HG02973 (cell line): ENCODE results near the gene FRMD8.
A peak's percentile ranks its signal among the peaks of the same experiment; 100 is the strongest.

Source experiments
- ATAC-seq: cut with Tn5 transposase; IDR thresholded peaks from one replicate; pipeline ENCODE4 v1.9.1; 2021; ENCODE audit warnings: moderate library complexity; ENCODE audit not compliant: unreplicated experiment

FRMD8 gene, protein sequence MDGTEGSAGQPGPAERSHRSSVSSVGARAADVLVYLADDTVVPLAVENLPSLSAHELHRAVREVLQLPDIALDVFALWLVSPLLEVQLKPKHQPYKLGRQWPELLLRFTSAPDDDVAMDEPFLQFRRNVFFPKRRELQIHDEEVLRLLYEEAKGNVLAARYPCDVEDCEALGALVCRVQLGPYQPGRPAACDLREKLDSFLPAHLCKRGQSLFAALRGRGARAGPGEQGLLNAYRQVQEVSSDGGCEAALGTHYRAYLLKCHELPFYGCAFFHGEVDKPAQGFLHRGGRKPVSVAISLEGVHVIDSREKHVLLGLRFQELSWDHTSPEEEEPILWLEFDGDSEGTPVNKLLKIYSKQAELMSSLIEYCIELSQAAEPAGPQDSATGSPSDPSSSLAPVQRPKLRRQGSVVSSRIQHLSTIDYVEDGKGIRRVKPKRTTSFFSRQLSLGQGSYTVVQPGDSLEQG

DNA sequence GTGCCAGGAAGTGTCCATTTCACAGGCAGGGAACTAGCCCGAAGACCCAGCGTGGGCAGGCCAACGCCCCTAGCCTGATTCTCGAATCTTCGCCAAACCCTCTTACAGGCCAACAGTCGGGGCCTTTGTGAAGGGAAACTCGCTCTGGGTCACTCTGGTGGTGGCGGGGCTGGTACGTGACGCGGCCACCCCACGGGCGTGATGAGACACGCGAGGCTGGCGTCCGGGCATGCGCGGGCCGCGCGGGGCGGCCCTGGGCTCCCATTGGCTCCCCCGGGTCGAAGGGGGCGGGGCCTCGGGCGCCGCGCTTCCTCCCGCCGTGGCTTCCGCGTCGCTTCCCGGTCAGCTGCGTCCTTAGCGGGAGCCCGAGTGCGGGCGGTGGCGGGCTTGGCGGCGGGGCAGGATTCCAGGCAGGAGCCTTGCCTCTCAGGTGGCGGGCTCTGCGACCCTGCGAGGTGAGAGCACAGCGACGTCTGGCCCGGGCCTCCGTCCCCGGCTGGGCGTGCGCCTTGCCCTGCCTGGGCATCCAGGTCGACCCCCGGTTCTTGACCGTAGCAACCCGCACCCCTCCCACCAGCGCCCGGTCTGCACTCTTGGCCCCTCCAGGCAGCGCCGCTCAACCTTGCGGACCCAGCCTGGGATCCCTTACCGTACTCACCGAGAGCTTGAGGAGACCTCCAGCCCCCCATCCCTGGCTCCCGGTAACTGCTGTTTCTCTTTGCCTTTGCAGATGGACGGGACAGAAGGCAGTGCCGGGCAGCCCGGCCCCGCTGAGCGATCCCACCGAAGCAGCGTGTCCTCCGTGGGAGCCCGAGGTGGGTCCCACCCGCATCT lies at the start of gene FRMD8:
Gene FRMD8, plus strand, starts transcription at position 331 of the 834 bp plus-strand sequence. Its CDS starts 400 bp downstream, at position 731.
- ATAC-seq, result no peak

DNA sequence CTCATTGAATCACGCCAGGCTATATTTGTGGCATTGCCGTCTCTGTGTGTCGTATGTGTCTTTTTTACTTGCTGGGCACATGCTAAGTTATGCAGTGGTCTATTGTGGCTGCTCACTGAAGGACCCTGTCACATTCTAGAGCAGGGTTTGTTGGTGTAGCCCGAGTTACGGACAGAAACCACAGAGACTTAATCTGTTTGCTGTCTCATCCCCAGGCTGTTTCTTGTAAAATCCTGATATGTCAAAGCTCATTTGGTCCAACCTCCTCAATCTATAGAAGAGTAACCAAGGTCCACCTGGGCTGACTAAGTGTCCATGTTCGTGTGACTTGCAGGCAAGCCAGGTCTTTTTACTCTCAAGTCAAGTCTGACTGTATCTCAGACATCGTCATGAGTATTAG lies 47.8 kb upstream of the FRMD8 start:
- ATAC-seq, result no peak

DNA sequence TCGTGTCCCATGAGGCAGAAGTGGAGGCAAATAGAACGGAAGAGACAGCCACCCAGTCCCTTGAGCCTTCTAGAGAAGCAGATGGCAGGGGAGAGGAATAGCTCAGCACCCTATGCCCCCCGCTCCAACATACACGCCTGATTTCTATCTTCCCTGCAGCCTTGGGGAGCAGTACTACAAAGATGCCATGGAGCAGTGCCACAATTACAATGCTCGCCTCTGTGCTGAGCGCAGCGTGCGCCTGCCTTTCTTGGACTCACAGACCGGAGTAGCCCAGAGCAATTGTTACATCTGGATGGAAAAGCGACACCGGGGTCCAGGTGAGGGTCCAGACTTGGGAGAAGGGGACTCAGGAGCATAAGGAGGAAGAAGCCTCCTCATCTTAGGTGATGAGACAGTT lies 46.2 kb upstream of the FRMD8 start:
- no peak for ATAC-seq

DNA sequence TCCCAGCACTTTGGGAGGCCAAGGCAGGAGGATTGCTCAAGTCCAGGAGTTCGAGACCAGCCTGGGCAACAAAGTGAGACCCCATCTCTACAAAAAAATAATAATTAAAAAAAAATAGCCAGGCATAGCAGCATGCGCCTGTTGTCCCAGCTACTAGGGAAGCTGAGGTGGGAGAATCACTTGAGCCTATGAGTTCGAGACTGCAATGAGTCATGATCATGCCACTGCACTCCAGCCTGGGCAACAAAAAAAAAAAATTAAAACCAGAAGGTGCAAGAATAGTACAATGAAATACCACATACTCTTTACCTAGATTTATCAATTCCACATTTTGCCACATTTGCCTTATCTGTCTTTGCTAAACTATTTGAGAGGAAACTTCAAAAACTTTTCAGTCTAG lies 44.6 kb upstream of the FRMD8 start:
- no peak for ATAC-seq

DNA sequence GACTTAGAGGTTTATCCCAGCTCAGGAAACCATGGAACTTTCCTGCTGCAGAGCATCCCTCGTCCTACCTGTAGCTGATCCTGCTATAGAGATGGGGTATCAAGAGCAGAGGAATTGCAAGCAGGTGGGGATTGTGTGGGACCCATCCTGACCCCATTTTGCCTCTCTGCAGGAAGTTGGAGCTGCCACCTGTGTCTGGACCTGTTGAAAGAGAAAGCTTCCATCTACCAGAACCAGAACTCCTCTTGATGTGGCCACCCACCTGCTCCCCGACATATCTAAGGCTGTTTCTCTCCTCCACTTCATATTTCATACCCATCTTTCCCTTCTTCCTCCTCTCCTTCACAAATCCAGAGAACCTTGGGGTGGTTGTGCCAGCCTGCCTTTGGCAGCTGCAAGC lies 34.9 kb upstream of the FRMD8 start:
- no peak for ATAC-seq

DNA sequence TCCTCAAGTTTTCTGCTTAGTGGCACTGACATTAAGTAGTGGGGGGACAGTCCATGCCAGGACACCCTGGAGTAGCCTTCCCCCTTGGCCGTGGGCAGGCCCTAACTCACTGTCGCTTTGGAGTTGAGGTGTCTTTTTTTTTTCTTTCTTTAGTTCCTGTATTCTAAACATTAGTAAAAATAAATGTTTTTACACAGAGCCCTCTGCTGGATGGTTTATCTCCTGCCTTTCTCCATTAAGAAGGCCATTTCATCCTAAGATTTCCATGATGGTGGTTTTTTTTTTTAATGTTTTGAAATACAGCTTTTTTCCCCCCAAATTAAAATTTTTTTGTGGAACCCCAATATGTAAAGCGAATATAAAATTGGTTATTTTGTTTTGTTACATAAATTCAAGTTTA lies 33.7 kb upstream of the FRMD8 start:
- no peak for ATAC-seq

DNA sequence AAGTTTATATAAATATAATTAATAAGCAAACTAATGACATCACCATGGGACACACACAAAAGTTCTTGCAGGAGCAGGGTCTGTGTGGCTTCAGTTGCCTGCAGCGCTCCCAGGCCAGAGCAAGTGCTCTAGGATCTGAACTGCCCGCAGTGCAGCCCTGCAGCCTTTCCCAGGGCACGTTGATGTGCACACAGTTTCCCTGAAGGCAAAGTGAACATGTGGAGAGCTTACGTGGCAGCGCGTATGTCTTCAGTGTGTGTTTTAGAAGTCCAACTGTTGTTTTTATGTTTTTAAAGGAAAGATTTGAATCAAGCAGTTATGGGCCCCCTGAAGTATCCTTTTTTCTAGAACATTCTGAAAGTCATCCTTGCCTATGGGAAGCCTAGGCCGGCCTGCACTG lies 33.1 kb upstream of the FRMD8 start:
- ATAC-seq, result no peak

DNA sequence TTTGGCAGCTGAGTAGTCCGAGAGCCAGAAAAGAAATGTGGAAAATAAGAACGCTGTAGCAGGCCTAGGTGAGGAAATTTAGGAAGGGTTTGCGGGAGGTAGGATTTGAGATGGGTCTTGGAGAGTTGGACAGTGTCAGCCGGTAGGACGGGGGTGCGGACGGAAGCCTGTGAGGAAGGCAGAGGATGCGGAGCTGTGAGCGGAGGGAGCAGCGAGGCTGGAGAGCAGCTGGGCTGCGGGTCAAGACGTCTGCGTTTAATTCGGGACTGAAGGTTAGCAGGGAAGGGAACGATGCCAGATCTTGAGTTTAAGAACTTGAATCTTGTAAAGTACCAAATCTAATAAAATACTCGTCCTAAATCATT lies 32.6 kb upstream of the FRMD8 start:
- no peak for ATAC-seq

DNA sequence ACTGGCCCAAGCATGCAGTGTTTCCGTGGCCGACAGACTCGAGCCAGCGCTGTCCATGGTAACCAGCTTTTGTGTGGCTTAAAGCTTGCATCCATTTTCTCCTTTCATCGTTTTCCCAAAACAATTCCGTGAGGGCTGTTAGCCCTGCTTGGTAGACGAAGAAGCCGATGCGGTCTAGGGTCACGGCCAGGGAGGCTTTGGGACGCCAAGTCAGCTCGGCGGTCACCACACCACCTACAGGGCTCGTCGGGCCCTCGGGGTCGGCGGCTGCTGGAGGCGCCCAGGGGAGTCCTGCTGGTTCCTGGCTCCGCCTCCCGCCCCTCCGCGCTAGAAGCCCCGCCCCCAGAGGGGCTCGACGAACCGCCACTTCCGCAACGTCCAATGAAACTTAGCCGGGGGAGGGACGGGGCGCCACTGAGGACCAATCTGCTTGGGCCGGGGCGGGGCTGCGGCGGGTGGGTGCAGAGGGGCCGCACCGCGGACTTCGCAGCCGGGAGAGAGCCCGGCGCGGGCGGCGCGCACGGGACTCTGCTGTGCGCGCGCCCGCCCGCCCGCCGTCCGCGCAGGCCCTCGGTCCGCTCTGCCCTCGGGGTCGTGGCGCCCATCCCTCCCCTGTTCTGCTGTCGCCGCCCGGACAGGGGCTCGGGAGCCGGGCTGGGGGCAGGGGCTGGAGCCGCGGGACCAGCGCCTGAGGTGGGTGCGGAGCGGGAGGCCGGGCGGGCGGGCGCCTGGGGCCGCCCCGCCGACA lies 32.0 kb upstream of the FRMD8 start, which contains the start of gene TIGD3:
Gene TIGD3, plus strand, starts transcription at position 487 of the 748 bp plus-strand sequence. CDS start 1,058 bp downstream, outside the sequence.
- ATAC-seq, result peak; percentile 74

DNA sequence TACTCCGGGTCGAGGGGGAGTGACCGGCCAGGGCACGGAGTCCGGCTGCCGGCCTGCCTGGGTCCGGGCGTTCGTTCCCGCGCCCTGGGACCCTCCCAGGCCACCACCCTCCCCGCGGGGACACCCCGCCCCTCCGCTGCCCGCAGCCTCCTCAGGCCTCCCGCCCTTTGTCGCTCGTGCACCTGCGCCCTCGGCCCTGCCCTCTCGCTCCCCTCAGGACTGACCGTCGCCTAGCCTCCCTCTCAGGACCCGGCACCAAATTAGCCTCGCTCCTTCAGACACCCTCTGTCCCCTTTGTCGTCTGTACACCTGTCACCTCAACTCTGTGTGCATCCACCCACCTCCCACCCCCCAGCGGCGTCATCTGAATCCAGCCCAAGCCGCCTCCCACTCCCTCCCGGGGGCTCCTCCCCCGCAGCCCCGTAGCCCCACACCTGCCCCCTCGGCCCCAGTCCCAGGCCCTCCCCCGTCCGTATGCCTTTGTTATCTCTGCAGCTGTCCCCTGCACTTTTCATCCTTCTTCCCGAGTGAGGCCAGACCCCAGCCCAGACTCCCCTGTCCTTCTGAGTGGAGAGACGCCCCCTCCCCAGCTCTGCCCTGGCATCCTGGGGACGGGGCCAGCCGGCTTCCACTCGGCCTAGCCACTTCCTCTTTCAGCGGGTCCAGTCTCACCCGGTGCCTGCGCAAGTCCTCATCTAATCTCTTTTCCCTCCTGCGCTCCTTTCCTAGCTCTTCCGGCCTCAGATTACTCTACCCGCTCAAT lies 31.2 kb upstream of the FRMD8 start:
- ATAC-seq, result peak; percentile 22

DNA sequence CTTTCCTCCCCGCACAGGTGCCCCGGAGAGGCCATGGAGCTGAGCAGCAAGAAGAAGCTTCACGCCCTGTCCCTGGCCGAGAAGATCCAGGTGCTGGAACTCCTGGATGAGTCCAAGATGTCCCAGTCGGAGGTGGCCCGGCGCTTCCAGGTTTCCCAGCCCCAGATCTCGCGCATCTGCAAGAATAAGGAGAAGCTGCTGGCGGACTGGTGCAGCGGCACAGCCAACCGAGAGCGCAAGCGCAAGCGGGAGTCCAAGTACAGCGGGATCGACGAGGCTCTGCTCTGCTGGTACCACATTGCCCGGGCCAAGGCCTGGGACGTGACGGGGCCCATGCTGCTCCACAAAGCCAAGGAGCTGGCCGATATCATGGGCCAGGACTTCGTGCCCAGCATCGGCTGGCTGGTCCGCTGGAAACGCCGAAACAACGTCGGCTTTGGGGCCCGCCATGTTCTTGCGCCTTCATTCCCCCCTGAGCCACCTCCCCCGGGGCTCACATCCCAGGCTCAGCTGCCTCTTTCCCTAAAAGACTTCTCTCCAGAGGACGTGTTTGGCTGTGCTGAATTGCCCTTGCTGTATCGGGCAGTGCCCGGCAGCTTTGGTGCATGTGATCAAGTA lies 30.6 kb upstream of the FRMD8 start:
- ATAC-seq, result no peak

DNA sequence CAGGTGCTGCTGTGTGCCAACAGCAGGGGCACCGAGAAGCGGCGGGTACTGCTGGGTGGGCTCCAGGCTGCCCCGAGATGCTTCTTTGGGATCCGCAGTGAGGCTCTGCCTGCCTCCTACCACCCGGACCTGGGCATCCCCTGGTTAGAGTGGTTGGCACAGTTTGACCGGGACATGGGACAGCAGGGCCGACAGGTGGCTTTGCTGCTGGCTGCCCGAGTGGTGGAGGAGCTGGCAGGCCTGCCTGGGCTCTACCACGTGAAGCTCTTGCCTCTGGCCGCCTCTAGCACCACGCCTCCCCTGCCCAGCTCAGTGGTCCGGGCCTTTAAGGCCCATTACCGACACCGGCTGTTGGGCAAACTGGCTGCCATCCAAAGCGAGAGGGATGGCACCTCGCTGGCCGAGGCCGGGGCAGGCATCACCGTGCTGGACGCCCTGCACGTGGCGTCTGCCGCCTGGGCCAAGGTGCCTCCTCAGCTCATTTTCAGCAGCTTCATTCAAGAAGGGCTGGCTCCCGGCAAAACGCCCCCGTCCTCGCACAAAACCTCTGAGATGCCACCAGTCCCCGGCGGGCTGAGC lies 30.0 kb upstream of the FRMD8 start:
- ATAC-seq, result no peak

DNA sequence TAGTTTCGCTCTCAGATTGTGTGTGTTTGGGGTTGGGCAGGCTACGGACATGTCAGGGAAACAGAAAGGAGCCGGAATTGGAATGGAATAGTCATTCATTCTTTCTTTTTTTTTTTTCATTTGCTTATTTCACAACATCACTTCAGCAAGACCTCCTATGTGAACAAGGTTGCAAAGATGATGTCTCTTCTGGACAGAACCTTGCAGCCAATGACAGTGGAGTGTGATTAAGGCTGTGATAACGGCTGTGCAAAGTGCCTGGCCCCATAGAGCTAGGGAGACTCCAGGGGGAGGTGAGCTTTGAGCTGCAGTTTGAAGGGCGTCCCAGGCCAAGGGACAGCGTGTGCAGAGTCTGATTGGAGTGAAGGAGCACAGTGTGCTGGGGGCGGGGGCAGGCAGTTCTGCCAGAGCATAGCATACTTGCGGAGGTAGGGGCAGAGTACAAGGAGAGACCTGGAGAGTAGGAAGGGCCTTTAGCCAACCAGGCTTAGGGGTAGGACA lies 28.5 kb upstream of the FRMD8 start:
- no peak for ATAC-seq

DNA sequence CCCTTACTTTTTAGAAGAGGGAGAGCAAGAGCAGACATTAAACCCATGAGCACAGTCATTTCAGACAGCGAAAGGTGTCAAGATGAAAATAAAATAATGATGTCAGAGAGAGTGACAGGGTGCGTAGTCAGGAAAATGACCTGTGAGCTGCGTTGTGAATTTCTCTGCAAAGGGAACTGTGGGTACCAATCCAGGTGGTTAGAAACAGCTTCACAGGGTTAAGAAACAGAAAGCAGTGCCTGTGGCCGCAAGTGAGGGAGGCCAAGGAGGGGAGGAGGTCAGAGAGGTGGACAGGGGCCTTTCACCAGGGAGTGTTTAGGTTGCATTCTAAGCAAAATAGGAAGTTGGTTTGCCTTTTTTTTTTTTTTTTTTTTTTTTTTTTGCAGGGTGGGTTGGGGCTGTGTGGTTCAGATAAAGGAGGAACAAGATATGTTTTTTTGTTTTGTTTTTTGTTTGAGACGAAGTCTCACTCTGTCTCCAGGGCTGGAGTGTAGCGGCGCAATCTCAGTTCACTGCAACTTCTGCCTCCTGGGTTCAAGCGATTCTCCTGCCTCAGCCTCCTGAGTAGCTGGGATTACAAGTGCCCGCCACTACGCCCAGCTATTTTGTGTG lies 24.0 kb upstream of the FRMD8 start:
- ATAC-seq, result no peak

DNA sequence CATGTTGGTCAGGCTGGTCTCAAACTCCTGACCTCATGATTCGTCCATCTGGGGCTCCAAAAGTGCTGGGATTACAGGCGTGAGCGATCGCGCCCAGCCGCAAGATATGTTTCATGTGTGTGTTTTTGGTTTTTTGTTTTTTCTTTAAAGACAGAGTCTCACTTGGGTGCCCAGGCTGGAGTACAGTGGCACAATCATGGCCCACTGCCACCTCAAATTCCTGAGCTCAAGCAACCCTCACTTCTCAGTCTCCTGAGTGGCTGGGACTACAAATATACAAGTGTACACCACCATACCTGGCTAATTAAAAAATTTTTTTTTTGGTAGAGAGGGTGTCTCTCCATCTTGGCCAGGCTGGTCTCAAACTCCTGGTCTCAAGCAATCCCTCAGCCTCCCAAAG lies 23.5 kb upstream of the FRMD8 start:
- ATAC-seq, result no peak

DNA sequence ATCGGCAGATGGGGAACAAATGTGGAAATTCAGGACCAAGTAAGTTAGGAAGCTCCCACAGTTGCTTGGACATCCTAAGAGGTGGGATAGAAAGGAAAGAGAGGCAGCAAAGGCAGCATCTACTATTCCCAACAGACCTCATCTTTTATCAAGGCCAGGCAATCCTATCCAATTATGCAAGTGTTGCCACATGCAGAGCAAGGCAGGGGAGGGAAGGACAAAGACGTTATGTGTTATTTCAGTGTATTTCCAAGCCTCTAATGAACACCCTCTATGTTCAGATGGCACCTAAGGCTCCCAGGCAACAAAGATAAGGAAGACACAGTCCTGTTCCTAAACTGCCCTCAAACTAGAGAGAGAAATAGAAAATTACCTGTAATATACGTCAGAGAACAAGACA lies 22.7 kb upstream of the FRMD8 start:
- no peak for ATAC-seq

DNA sequence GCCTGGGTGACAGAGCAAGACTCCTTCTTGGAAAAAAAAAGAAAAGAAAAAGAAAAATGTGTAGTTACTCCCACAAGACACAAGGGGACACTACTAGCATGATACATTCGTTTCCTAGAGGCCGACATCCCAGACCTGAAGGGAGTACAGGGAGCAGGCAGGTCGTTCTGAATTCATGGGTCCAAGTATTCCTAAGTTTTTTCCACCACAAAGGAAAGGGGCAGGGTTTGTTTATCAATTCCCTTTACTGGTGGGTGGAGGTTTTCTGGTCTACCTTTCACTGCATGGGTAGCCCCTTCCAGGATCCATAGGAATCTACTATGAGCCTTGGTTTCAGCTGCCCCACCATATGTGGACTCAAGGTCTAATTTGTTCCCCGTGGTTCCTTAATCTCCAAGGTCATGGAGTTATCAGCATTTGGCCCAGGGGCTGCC lies 20.1 kb upstream of the FRMD8 start:
- ATAC-seq, result no peak

DNA sequence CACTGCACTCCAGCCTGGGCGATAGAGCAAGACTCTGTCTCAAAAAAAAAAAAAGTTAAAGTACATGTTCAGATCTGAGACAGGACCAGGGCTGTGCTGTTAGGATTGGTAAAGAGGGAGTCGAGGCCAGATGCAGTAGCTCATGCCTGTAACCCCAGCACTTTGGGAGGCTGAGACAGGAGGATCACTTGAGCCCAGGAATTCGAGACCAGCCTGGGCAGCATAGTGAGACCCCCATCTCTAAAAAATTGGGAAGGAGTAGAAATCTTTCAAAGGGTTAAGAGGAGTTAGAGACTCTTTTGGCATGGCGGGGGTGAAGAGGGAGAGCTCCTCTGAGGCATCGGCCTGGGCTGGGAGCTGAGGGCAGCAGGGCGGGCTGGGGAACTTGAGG lies 15.8 kb upstream of the FRMD8 start:
- no peak for ATAC-seq
